HG03175 (cell line): ENCODE results near the gene RASSF3.
"Not testable (repeated sequence)": the region's sequence is repeated elsewhere in the genome, so short reads cannot be mapped to it uniquely, and the experiment has no call there.

ENCODE experiments used
- ATAC-seq: cut with Tn5 transposase; IDR thresholded peaks from one replicate; pipeline ENCODE4 v1.9.1; 2021; ENCODE audit warnings: mild to moderate bottlenecking, moderate library complexity; ENCODE audit not compliant: unreplicated experiment

The RASSF3 gene

DNA sequence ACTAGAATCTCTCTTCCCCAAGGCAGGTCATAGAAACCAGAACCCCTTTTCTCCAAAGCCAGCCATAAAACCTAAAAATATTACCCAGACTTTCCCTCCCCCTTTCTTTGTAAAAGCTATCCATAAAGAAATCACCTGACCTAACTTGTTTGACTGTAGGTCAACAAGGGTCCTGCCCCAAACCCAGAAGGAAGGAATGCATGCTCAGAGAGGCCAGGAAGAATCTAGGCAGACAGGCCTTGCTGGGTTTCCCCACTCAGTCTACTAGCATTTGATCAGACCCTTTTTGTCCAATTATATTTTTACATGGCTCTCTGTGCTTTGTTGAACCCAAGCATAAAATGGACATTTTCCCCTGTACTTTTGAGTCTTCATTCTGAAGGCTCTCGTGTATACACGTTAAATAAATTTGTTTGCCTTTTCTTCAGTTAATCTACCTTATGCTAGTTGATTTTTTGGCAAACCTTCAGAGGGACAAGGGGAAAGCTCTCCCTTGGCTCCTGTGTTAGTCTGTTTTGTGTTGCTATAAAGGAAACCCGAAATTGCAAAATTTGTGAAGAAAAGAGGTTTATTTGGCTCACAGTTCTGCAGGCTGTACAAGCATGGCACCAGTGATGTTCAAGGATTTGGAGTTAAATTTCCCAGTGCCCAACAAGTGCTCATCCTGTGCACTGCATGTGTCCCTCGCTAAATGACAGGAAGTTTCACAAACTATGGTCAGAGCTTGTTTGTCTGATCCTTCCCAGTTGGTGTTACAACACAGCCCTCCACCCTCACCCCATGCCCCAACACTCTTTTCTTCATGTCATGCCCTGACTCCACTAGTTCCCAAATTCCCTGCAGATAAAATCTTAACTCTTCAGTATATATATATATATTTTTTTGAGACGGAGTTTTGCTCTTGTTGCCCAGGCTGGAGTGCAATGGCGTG is 14.2 kb upstream of the RASSF3 start:
- no peak for ATAC-seq

DNA sequence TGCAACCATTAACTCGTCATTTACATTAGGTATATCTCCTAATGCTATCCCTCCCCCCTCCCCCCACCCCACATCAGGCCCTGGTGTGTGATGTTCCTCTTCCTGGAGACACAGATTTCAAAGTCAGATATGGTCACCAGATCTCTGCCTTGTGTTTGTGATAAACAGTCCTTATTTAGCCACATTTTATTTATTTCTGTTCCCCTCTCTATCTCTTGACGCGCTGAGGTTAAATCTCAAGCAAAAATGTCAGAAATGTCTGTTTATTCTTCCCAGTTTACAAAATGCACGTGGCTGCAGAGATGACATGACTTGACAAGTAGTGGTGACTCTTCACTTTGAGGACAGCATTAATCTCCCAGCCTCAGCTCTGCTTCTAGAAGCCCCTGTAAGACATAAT is 11.5 kb upstream of the RASSF3 start:
- ATAC-seq, result no peak

- ATAC-seq, result no peak
Observed at GRCh38 chr12:64600164-64600561, 10.1 kb upstream of the RASSF3 start.

- ATAC-seq, result no peak
Observed at GRCh38 chr12:64603183-64603841, 7.0 kb upstream of the RASSF3 start.

DNA sequence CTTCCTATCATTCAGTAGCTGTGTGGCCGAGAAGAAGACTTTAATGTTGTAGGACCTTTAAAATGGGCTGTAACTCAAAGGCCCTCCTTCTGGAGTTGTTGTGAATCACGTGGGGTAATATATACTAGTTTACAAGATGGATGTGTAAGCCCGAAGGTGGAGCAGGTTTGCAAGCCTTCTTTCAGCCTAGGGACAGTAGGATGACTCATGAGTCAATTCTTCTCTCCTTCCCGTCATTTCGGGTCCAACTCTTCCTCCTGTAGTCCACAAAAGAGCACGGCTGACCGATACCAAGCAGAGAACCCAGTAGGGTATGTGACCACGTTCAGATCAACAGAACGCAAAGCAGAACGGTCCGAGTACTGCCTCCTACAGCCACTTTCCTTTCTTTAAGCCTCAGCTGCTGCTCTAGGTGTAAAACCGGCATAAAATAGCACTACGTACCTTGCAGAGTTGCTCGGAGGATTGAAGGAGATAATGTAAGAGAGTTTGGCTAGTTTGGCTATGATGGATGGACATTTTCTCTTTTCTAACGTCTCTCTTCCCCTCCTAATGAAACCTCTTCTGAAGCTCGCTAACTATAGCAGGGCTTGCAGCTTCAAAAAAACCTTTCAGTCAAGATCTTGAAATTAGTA is 1.3 kb upstream of the RASSF3 start:
- ATAC-seq, result peak; percentile 30

GRCh38 chr12:64609536-64610078 is 688 bp upstream of the RASSF3 start:
- ATAC-seq, result peak; percentile 0

DNA sequence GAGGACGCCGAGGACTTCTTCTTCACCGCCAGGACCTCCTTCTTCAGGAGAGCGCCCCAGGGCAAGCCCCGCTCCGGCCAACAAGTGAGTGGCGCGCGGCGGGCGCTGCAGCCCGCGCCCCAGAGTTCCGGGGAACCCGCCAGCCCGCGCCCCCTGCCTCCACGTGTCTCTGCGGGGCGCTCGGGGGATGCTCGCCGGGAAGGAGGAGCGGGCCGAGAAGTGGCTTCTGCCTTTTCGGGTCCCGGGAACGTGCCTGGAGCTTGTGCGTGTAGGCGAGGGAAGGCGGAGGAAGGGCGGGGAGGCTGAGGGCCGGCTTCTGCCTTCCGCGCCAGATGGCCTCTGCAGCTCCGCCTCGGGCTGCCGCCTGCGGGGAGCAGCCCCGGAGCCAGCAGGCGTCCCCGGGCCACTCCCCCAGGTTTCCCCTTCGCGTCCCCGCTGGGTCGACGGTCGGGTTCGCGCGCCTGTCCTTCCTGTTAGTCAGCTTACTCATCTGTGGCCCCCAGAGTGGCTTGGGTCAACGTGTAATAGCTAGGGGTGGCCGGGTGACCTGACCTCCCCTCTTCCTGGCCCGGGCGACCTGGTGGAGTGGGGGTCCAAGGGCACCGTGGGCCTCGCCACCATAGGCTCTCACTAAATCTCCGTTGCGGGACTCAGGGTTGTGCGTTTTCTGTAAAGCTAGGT is 505 bp downstream of the RASSF3 start:
- ATAC-seq, result peak; percentile 59

GRCh38 chr12:64611341-64612284 is 1.3 kb downstream of the RASSF3 start:
- no peak for ATAC-seq

GRCh38 chr12:64612843-64613242 is 2.5 kb downstream of the RASSF3 start:
- no peak for ATAC-seq

DNA sequence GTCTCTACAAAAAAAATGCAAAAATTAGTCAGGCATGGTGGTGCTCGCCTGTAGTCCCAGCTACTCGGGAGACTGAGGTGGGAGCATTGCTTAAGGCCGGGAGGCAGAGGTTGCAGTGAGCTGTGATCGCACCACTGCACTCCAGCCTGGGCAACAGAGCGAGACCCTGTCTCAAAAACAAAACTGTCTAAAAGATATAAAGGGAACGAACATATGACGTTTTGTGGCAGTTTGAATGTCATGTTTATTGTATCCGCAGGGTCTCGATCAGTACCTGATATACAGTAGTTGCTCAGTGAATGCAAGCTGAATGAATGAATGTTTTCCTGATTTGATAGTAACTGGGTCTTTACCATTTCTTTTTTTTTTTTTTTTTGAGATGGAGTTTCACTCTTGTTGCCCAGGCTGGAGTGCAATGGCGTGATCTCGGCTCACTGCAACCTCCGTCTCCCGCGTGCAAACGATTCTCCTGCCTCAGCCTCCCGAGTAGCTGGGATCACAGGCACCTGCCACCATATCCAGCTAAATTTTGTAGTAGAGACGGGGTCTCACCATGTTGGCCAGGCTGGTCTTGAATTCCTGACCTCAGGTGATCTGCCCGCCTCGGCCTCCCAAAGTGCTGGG is 3.6 kb downstream of the RASSF3 start:
- not testable (repeated sequence) for ATAC-seq

DNA sequence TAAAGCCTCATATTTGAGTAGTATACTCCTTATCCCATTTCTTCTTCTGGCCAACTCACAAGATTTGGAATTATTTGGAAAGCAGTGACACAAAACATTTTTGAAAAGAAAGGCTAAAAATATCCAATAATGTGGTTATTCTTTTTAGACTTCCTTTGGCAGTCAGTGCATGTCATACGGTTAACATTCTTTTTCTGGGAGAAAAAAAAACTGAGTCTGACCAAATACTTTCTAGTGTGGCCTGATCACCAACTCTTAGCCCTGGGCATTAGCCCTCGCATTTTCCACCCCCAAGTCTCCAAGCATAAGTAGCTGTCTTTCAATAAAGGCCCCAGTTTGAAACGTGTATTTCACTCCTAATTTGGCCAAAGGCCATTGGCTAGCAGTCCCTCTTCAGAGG is 5.9 kb downstream of the RASSF3 start:
- no peak for ATAC-seq

DNA sequence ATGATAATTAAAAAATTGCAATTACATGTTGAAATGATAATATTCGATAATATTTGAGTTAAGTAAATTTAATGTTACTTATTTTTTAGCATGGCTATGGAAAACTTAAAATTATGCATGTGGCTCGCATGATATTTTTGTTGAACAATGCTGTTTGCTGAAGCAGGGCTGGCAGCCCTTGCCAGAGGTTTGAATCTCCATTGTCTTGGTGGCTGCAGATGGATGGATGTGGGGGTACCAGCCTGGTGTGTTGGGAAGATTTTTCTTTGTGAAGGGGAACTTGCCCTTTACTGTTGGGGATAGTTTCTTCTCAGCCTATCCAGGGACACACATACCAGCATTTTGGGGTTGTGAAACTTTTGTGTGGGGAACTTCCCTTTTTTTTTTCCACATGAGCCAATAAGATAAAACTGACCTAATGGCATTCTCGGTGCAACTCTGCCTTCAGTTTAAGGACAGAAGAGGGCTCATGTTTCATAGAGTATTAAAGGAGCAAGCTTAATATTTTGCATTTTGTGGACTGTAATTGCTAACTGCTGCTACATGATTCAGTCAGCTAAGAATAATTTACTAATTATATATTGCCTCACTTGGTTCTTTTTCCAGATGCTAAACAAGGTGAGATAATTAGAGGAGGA is 8.8 kb downstream of the RASSF3 start:
- ATAC-seq, result peak; percentile 48

- peak; percentile 85 for ATAC-seq
Observed at GRCh38 chr12:64621257-64621942, 11.1 kb downstream of the RASSF3 start.

- no peak for ATAC-seq
Observed at GRCh38 chr12:64624035-64624434, 13.7 kb downstream of the RASSF3 start.

DNA sequence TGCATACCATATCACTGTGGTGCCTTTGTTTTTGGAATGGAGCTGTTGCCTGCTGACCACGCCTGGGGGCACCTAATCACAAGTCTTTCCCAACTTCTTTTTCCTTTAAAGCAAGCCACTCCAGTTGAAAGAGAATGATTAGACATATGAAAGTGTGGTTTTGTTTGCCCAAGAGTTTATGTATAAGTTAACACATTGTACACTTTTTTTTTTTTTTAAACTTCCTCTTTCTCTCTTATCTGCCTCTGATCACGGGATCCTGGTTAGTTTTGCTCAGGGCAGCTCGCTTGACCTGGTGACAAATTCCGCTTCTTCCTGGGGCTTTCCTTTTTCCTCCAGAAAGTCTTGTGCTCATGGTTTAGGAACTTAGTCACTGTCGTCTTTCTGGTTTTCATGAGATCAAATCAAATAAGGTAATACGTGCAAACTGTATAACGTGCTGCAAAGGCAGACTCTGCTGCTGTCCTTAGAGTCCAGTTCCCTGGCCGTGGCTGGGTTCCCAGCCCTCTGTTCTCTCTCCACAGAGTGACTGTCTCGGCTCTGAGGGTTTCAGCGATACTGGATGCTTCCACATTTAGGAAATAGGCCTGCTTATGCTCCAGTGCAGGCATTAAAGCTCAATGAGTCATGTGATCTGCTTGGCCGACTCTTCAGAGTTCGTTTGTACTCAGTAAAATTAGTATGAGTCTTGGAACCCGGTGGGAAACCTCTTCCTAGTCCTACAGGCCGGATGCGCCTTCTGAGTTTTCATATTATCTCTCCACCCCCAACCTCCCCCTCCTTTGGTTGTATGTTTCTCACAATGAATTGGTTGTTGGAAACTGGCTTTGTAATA is 15.2 kb downstream of the RASSF3 start:
- peak; percentile 55 for ATAC-seq

DNA sequence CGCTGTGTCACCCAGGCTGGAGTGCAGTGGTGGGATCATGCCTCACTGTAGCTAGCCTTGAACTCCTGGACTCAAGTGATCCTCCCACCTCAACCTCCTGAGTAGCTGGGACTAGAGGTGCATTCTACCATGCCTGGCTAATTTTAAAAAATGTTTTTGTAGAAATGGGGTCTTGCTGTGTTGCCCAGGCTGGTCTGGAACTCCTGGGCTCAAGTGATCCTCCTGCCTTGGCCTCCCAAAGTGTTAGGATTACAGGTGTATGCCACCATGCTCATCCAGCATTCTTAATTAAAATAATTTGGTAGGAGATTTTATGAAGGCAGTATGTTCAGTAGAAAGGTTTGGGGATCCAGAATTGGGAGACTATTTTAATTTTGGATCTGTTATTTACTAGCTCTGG is 16.3 kb downstream of the RASSF3 start:
- not testable (repeated sequence) for ATAC-seq

- no peak for ATAC-seq
Observed at GRCh38 chr12:64627771-64628170, 17.5 kb downstream of the RASSF3 start.
